HK-2 (cell line): Measurements from ENCODE around the gene PTCD2.

ENCODE experiments used
- DNase-seq: peaks from one replicate; pipeline ENCODE4 v3.0.0-alpha.2; 2018; ENCODE audit not compliant: unreplicated experiment

The PTCD2 gene

DNA sequence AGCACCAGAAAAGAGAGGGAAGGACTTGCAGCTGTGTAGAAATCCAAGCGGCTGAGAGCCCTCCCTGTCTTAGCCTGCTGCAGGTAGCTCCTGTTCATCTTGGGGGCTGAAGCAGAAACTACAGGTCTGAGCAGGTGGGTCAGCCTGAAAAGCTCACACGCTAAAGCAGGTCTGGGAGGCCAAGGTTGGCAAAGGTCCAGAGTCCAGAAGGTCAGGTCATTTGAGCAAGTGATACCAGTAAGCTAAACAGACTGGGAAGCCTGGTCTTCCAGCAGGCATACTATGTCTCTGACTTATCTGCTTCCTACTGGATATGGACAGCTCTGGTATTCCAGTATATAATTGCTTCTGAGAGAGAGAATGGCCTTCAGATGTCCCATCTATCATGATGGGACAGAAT lies 26.2 kb downstream of the PTCD2 start:
- no peak for DNase-seq

DNA sequence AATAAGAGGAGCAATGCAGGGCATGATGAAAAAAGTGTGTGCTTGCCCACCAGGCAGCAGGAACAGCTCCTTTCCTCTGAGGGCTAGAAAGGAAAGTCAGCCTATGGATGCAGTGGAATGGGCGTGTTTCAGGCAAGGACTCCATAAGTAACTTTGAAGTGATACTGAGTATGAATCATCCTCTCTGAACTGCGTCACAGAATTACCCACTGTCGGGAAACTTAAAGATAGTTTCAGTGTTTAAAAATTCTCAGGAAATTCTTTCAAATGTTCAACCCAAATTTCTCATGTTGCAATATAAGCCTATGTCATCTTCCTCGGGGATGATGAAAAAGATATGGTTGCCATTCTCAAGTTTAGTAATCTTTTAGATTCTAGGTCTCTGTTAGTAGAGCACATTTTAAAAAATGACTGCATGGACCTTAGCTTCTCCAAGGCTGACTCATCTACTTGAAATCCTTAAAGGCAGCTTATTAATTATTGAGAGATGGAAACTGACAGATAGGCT lies 27.7 kb downstream of the PTCD2 start:
- DNase-seq, result no peak

DNA sequence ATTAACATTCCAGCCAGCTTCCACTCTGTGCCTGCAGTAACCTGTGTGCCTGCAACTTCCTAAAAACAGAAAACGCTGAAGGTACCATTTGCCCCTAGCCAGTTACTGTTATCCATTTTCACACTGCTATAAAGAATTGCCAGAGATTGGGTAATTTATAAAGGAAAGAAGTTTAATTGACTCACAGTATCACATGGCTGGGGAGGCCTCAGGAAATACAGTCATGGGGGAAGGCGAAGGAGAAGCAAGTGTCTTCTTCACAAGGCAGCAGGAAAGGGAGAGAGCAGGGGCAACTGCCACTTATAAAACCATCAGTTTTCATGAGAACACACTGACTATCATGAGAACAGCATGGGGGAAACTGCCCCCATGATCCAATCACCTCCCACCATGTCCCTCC lies 31.2 kb downstream of the PTCD2 start:
- DNase-seq, result no peak

DNA sequence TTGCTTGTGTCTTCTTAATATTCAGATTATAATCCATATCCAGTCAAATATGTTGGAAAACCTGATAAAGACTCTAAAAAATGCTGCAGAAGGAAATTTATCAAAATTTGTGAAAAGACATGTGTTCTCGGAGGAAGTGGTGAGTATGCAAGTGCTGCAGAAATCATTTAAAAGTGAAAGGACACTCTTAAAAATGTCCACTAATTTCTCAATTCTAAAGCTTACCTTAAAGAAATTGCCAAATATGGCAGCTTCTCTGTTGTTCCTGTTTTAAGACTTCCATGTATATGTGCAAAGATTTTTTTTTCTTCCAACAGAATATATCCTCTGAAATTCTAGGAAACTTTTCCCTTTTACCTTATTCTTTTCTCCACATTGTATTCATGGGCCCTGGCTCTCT lies 32.4 kb downstream of the PTCD2 start:
- no peak for DNase-seq

DNA sequence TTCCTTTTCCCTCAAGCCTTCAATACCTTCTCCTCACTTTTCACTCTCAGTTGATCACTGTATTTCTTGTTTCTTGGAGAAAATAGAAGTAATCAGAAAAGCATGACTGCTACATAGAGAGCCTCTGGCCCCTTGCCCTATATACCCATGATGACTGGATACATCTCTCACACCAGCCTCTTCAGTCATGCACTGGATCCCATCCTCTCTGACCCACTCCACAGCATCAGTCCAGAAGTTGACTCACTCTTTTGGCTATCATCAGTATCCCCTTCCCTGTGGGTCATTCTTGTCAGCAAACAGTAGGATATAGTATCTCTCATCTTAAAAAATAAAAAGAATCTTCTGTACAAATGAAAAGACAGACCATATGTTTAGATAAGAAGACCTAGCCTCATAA lies 32.9 kb downstream of the PTCD2 start:
- DNase-seq, result no peak

DNA sequence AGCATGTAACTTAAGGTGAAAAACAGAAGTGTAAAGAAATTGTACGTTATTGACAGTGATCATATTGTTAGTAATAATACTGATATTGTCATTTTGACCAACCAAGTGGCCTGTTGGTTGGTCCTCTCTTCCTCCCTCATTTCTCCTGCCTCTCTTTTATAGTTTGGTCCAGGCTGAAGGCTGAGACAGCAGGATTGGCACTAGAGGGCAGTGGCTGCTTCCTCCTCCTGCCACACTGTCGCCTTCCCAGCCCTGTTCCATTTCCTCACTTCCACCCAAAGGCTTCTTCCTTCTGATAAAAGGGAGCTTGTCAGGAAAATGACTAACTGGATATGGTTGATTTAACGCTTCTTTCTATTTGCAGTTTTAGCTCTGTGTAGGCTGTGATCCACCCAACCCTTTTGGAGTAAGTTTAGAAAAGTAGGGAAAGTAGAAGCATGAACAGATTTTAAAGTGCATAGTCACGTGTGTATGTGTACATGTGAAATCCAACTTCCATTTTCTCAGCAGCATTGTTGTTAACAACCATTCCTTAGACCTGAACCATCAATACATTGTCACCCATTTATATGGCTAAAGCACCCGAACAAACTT lies 35.6 kb downstream of the PTCD2 start:
- DNase-seq, result peak; percentile 22

DNA sequence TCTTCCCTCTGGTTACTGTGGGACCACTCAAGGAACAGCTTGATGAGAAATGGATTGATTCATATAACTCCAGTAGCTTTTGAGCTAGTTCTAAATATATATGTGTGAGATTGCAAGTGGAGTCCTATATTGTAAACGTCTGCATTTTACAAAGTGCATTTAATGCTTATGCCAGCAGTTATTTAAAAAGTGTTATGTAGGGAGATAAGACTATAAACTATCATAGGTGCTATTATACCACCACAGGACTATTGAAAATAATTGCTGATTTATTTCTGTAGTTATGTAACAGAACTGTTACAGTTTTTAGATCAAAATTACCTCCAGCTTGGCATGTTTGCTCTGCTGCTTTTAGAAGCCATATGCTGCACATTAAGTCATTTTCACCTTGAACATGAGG lies 36.2 kb downstream of the PTCD2 start:
- DNase-seq, result no peak

DNA sequence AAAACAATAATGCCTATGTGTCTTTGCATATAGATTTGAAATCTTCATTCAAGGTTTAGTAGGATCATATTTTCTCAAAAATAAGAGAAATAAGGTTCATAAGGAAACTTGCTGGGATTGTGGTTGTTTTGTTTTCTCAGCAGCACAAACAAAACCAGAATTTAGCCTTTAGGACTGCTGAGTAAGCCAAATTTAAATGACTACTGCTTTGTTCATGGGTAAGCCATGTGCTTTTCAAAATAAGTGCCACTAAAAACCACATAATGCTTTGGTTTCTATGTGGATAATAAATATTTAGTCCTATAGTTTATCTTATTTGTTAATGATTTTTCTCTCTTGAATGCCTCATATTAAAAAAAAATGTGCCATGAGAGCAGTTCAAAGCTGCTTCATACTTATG lies 38.8 kb downstream of the PTCD2 start:
- no peak for DNase-seq

DNA sequence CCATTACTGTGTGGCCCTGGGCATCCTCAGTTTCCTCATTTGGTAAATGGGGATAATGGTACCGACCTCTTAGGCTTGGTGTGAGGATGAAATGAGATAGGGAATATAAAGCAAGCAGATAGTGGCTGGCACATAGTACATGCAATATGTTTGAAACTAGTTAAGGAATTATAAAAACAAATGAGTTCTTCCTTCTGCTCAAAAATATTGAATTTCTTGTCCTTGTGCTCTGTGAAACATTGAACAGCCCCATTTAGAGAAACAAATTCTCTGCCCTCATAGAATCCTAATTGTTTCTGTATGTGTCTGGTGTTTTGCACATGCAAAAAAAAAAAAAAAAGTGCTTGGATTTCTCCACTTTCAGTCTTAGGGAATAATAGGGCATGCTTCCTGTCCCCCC lies 39.7 kb downstream of the PTCD2 start:
- DNase-seq, result no peak

DNA sequence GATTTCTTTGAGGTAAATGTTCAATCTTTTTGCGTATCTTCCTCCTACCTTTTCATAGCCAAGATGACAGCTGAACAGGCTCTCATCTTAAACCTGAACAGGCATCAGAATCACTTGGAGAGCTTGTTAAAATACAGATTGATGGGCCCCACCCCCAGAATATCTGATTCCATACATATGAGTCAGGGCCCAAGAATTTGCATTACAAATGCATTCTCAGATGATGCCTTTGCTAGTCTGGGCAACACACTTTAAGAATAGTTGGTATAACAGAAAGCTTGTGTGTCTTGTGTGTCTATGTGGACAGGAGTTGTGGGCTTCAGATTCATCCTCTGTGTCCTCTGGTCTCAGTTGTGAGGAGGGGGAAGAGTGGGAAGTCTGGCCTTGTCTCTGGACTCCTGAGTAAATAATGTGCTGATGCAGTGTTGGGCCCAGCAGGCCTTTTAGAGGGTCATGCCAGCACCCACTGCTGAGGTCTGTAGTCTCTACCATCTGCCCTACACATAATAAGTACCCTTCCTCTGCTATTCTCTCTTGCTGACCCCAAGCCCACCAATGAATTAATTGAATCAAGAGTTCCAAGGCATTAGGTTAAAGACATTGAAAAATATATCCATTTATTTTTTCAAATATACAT lies 43.1 kb downstream of the PTCD2 start:
- peak; percentile 13 for DNase-seq

DNA sequence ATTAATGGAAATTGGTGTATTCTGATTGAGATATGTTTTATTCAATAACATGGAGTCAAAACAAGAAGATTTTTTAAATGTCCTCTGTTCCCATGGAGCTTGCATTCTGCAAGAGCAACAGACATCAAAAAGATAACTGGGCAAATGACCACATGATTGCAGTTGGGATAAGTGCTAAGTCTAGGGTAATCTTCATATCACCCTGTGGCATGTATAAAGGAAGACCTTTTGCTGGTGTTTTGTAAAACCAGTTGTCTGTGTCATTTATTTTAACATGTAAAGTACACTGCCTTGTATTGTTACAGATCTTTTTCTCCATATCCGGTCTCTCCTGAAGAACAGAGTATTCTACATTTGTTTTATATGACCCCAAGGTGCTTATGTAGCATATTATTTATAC lies 44.0 kb downstream of the PTCD2 start:
- no peak for DNase-seq

DNA sequence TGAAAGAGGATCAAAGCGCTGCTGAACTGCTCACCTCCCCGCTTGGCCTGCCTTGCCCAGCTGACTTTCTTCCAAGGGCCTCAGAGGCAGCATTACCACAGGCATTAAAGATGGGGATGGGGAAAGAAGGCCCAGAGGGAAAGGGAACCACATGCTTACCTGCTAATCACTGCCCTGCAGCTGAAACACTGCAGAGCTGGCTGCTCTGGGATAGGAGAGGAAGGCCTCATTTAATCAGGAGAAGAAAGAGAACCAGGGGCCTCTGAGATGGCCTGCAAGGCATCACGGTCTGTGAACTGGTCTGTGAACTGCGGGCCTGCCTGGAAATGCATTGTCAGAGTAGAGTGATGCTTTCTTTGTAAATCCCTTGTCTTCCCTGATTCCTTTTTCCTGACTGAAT lies 44.8 kb downstream of the PTCD2 start:
- no peak for DNase-seq

DNA sequence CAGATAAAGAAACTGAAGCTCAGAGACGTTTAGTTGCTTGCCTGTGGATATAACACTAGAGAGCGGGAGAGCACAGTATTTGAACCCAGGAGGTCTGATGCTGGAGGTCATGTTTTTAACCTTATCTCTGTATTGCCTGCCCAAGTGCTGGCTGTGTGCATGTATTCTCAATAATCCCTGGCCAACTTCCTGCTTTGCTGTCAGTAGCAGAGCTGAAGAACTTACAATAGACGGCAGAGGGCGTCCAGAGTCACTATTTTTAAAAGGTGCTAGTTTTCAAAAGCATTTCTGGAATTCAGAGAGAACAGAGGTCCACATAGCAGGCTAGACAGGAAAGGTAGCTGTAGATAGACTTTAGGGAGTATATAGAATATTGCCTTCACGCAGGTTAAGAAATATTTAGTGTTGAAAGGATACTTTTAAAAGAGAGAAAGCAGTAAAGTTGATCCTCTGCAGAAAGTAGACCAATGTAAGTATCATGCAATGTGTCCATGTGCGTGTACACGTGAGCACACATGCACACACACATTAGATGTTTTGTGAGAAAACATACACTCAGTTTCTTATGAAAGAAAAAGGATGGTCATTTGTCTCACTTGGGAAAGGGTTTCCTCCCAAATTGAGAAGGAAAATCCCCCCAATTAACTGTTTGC lies 46.3 kb downstream of the PTCD2 start:
- no peak for DNase-seq

DNA sequence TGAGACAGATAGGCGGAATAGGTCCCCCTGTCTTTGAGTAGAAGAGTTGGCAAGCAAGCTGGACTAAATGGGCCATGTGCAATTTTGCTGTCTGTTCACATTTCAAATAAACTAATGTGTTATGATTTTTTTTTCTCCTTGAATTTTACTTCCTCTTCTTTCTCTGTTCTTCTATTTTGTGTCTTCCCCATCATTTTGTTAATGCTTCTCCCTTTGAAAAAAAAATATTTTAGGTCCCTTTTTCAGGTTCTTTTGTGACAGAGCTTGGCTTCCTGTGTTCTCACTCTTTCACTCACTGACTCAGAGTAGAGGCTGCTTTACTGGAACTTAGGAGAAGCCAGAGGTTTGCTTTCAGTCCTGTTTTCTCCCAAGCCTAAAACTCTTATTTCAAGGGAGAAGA lies 48.1 kb downstream of the PTCD2 start:
- DNase-seq, result no peak

DNA sequence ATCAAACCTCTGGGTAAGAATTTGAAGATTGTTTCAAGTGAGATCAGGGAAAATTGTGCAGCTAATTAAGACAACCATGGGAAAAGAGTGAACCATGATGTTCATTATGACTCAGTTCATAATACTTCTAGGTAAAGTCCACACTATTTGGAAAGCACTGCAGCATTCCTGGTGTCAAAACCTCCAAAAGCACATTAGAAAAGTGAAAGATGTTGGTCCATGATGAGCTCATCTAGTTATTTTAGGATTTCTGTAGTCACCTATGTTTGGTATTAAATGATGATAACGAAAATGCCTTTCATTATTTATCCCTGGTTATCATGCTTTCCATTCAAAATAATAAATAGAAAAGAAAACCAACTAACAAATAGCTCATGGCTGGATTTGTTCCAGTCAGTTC lies 49.1 kb downstream of the PTCD2 start:
- DNase-seq, result no peak

DNA sequence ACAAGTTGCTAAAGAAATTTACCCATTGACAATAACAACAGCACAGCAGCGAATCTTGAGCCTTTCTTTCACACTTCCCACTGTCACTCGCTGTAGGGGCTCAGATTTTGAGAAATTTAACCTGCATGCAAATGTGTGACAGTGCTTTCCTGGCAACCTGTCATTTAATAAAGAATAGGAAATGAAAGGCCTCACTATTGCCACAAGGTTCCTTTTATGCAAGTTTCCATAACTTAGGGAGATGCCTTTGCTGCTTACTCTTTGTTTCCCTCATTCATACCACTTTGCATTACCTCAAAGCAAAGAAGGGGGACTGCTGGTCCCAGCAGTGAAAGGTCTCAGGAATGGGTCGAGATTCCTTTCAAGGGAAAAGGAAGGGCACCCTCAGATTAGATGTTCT lies 49.5 kb downstream of the PTCD2 start:
- no peak for DNase-seq

DNA sequence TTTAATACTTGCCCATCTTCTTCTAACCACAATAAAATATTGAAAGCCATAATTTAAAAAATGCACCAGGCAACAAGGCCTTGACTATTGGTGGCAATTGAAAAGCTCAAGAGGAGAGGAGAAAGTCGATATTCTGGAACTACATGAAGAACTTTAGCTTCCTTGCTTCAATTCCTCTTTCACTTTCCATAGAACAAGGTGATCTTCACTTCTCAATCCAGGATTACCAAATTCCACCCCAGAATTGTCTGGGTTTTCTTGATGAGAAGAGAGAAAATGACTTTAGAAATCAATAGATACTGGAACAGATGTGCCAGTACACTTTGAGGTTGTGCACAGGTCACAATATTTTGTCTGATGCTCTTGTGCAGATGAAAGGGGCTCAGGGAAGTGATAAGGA lies 52.2 kb downstream of the PTCD2 start:
- DNase-seq, result no peak

DNA sequence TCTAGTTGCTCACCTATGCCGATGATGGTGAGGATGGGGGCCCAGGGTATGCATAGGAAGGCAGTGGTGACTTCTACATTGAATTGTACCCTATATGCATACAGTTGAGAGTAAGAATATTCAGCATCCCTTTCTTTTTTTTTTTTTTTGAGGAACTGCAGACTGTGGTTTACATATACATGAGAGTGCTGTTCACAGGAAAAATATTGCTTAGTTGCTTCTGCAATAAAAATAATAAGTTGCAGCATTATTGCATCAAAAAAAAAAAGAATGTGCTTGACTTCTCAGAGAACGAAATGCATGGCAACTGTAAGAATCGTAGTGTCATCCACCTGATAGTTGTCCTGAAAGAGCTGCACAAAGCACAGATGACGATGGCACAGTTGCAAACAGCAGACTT lies 52.8 kb downstream of the PTCD2 start:
- no peak for DNase-seq

DNA sequence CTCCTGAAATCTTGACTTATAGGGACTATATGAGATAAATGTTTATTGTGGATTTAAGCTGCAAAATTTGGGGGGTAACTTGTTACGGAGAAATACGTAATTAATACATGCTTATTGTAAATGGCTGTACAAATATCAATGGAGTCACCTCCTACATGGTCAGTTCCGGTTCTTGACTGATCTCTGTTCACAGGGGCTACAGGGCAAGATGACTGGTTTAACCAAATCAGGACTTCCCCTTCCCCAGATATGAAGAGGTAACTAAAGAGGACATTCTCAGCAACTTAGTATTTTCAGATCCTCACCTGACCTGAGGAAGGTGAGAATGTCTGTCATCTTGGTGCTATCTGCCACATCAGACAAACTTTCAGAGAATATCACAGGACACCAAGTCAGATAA lies 54.7 kb downstream of the PTCD2 start:
- DNase-seq, result no peak

DNA sequence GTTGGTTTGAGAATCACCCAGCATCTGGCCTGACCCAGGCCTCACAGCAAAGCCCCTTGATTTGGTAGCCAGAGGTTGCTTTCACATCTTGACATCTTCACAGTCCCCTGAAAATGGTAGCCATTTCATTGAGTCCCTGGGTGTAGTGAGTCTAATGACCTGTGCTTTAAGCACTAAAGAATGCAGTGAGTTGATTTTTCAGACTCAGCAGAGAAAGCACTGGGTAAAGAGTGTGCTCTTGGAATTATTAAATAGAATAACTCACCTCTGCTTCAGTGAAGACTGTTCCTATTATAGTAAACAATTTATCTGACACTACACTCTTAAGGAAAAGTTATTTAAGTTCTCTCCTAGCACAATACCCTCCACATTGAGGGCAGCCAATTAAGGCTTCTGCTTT lies 56.2 kb downstream of the PTCD2 start:
- DNase-seq, result no peak

DNA sequence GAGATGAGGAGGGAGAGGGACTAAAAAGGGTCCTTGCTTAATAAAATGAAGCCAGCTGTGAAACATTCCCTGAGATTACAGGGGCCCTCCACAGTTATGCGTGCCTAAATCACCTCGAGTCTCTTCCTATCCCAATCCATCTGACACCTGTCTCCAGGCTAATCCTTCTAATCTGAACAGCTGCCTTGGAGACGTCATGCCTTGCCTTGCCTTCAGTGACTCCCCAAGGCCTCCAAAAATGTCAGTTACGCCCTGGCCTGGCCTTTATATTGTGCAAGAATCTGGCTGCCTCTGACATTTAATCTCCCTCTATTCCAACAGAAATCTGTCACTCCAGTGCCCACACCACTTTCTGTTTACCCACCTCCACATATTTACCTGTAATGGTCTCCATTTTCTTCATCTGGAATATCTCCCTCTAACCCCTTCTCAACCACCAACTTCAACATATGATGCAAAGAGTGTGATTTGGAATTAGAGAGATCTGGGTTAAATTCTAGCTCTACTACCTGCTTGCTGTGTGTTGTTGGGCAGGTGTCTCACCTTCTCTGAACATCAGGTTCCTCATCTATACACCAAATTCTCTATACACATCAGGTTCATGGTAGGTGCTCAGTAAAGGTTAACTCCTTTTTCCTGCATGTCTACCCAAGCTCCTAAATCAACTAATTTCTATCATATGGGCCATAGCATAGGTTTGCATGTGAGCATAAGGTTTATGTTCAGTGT lies 57.9 kb downstream of the PTCD2 start:
- no peak for DNase-seq

DNA sequence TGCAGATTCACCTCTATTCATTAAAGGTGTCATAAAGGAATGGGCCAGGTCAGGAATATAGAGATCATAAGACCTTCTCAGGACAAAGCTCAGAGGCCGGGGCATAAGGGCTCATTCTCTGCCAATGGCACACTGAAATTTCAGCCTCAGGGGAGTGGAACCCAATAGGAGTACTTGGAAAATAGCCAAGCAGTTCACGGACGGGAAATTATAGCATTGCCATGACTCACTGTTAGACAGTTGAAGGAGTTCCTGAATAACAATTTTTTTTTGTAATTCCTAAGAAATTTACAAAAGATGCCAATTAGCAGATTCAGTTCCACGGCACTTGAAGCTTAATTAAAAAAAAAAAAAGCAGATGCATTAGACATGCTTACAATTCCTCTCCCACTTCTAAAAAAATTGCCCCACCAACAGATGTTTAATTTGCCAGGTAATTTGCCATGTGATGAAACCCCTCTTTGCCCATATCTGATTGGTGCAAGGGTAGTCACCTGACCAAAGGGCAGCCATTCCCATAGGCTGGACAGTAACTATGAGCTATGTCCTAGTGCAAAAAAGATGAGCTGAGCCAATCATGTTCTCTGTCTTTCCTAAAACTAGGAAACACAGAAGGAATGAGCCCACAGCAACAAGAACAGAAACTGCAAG lies 58.6 kb downstream of the PTCD2 start:
- no peak for DNase-seq
